Measurements from ENCODE around the gene MAPKBP1. TPM values are rescaled to one million over a fixed set of nuclear protein-coding genes. Genes with fewer than 3 reads are reported as not detected.

Gene MAPKBP1
- total and polyA plus RNA-seq, 12 donors: 3.4 to 27.2 (median 13.3) TPM

GRCh38 chr15:41782371-41783282 is 8.3 kb downstream of the MAPKBP1 start:
- peaks cover 0 to 33% (median 19%) of the 10 kb centered on the region in 9 donors for H3K4me1 ChIP-seq
- H3K4me3 ChIP-seq: no peak overlapping the region
- no peak for DNase-seq
- no peaks in the 10 kb centered on the region for H3K9me3 ChIP-seq
- no peak for TF ChIP-seq CTCF (IDR thresholded peaks at IDR 0.05)
- no peak overlapping the region for H3K27ac ChIP-seq
- peaks cover 0 to 3% (median 0%) of the 10 kb centered on the region in 9 donors for H3K36me3 ChIP-seq
- 94 to 96% methylated on average over 5 of the region's 5 CpGs for WGBS, 2 donors
- intact Hi-C loops (cut with DNase I): no loop called here
- ATAC-seq: no peak
- no peaks in the 10 kb centered on the region for H3K27me3 ChIP-seq

GRCh38 chr15:41783296-41783695 is 9.0 kb downstream of the MAPKBP1 start:
- 52 to 65% methylated on average over 1 of the region's 1 CpG for WGBS, 2 donors
- ATAC-seq: no peak
- no peak for TF ChIP-seq CTCF (IDR thresholded peaks at IDR 0.05)
- Histone ChIP-seq H3K27ac (no peak overlapping the region), H3K36me3 (peaks cover 0 to 3% (median 0%) of the 10 kb centered on the region in 9 donors), H3K9me3 (no peaks in the 10 kb centered on the region), H3K4me3 (no peak overlapping the region), H3K27me3 (no peaks in the 10 kb centered on the region), H3K4me1 (peaks cover 0 to 31% (median 16%) of the 10 kb centered on the region in 9 donors)
- no peak for DNase-seq
- intact Hi-C loops (cut with DNase I): no loop called here

GRCh38 chr15:41788262-41788661 is 14.0 kb downstream of the MAPKBP1 start:
- 92 to 93% methylated on average over 3 of the region's 3 CpGs for WGBS, 2 donors
- peaks cover 16 to 47% (median 41%) of the 10 kb centered on the region in 9 donors for H3K4me1 ChIP-seq
- intact Hi-C loops (cut with DNase I): no loop called here

GRCh38 chr15:41789236-41789635 is 15.0 kb downstream of the MAPKBP1 start:
- intact Hi-C loops (cut with DNase I): no loop called here
- no peak overlapping the region for H3K4me3 ChIP-seq
- TF ChIP-seq CTCF (IDR thresholded peaks at IDR 0.05): no peak
- H3K27me3 ChIP-seq: no peaks in the 10 kb centered on the region
- H3K9me3 ChIP-seq: no peaks in the 10 kb centered on the region
- WGBS, 2 donors: 43 to 62% methylated on average over 4 of the region's 4 CpGs
- H3K4me1 ChIP-seq: peaks cover 16 to 50% (median 41%) of the 10 kb centered on the region in 9 donors
- no peak for DNase-seq
- H3K27ac ChIP-seq: peak overlapping the region in 1 of 10 donors; percentile 65
- peak in 5 of 8 donors; percentile 42 to 62 (median 46) for ATAC-seq
- no peaks in the 10 kb centered on the region for H3K36me3 ChIP-seq

More at GRCh38 chr15:41788262-41788661, 14.0 kb downstream of the MAPKBP1 start:
- Histone ChIP-seq H3K27me3 (no peaks in the 10 kb centered on the region), H3K27ac (no peak overlapping the region), H3K36me3 (no peaks in the 10 kb centered on the region), H3K9me3 (no peaks in the 10 kb centered on the region), H3K4me3 (no peak overlapping the region)
- ATAC-seq (no peak), DNase-seq (no peak)
- TF ChIP-seq CTCF (IDR thresholded peaks at IDR 0.05): no peak

Data from heart right ventricle (tissue), 16 donors.